MM.1S (cell line): ENCODE results near the gene TENT4B.

Experiments
- DNase-seq: peaks from one replicate; pipeline ENCODE4 v3.0.0-alpha.2; 2015
- H2AFZ ChIP-seq: fragments of 300-600 bp; sonication (generic); 2 replicates; pipeline ENCODE4 v1.6.0; 2016; ENCODE audit warnings: antibody characterized with exemption, low read length
- H3F3A ChIP-seq: fragments of 300-600 bp; sonication (generic); 2 replicates; pipeline ENCODE4 v1.6.1; 2016; ENCODE audit warnings: mild to moderate bottlenecking, antibody characterized with exemption, low read length, moderate library complexity, mixed read lengths; ENCODE audit not compliant: insufficient read depth
- H3K27ac ChIP-seq: fragments of 300-600 bp; sonication (generic); 2 replicates; pipeline ENCODE4 v1.5.1; 2016; ENCODE audit warnings: mild to moderate bottlenecking, low read length
- H3K27me3 ChIP-seq: fragments of 300-600 bp; sonication (generic); replicated peaks from 2 replicates; pipeline ENCODE4 v1.6.0; 2016; ENCODE audit warnings: low read length; ENCODE audit not compliant: insufficient read depth
- H3K36me3 ChIP-seq: fragments of 300-600 bp; sonication (generic); replicated peaks from 2 replicates; pipeline ENCODE4 v1.6.1; 2016; ENCODE audit warnings: mild to moderate bottlenecking, low read length, mixed read lengths; ENCODE audit not compliant: insufficient read depth
- H3K4me1 ChIP-seq: fragments of 300-600 bp; sonication (generic); 2 replicates; pipeline ENCODE4 v1.6.1; 2016; ENCODE audit warnings: low read length, mixed read lengths
- H3K4me2 ChIP-seq: fragments of 300-600 bp; sonication (generic); 2 replicates; pipeline ENCODE4 v1.6.0; 2016; ENCODE audit warnings: low read depth, low read length
- H3K4me3 ChIP-seq: fragments of 300-600 bp; sonication (generic); 2 replicates; pipeline ENCODE4 v1.5.1; 2016; ENCODE audit warnings: low read length, mixed read lengths
- H3K79me2 ChIP-seq: fragments of 300-600 bp; sonication (generic); 2 replicates; pipeline ENCODE4 v1.6.1; 2016; ENCODE audit warnings: mixed run types, low read length, mixed read lengths
- H3K9ac ChIP-seq: fragments of 300-600 bp; sonication (generic); 2 replicates; pipeline ENCODE4 v1.6.1; 2016; ENCODE audit warnings: low read length, mixed read lengths
- H3K9me2 ChIP-seq: fragments of 300-600 bp; sonication (generic); replicated peaks from 2 replicates; pipeline ENCODE4 v1.6.1; 2016; ENCODE audit warnings: mild to moderate bottlenecking, low read length, mixed read lengths; ENCODE audit not compliant: insufficient read depth
- H3K9me3 ChIP-seq: fragments of 300-600 bp; sonication (generic); replicated peaks from 2 replicates; pipeline ENCODE4 v1.6.1; 2016; ENCODE audit warnings: mild to moderate bottlenecking, low read length, mixed read lengths; ENCODE audit not compliant: insufficient read depth
- H4K20me1 ChIP-seq: fragments of 300-600 bp; sonication (generic); 2 replicates; pipeline ENCODE4 v1.6.1; 2016; ENCODE audit warnings: mild to moderate bottlenecking, low read length, moderate library complexity, mixed read lengths; ENCODE audit not compliant: insufficient read depth
- CTCF ChIP-seq: fragments of 300-600 bp; sonication (generic); IDR thresholded peaks from 2 replicates; pipeline ENCODE4 v1.5.1; 2016; ENCODE audit warnings: antibody characterized with exemption, low read length, mixed read lengths
- EZH2 ChIP-seq: fragments of 300-600 bp; sonication (generic); optimal IDR thresholded peaks from 2 replicates; pipeline ENCODE3; 2017; ENCODE audit warnings: low read depth, mild to moderate bottlenecking, antibody characterized with exemption, low read length, mixed read lengths
- EZH2phosphoT487 ChIP-seq: fragments of 300-600 bp; sonication (generic); IDR thresholded peaks from 2 replicates; pipeline ENCODE4 v1.6.1; 2018; ENCODE audit warnings: antibody characterized with exemption, low read length

The TENT4B gene

DNA sequence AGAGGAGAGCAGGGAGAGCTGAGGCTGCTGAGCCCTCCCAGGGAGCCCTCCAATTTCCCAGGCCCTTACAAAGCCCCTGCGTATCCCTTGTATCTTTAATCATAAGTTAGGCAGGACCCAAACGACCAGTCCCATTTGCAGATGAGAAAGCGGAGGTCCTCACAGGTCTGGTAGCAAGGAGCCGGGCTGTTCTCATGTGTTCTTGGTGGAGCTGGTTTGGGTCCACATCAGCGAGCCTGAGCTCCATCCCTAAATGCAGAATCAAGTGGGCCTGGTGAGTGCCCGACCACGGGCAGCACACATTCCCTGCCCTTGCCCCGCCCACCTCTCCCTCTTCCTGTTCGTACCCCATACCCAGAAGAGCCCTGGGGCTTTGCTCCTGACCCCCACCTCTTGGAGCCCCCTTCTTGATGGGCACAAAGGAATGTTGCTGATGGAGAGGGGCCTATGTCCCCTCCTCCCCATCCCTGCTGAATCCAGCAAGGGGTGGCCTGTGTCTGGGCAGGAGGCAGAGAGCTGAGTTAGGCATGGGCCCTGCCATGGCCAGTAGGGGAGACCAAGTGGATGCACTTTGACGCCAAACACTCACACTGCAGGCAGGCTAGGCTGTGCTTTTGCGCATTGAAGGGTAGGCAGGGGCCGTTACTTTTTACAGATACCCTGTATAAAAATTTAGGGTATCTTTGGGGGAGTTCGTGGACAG lies 95.0 kb downstream of the TENT4B start:
- H3K9me2 ChIP-seq, result no peaks in the 10 kb centered on the region
- H3K4me3 ChIP-seq, result no peak overlapping the region
- H4K20me1 ChIP-seq, result no peaks in the 10 kb centered on the region
- no peaks in the 10 kb centered on the region for H3K79me2 ChIP-seq
- H2AFZ ChIP-seq, result no peak overlapping the region
- H3K27me3 ChIP-seq, result no peaks in the 10 kb centered on the region
- no peak overlapping the region for H3K9ac ChIP-seq
- H3K36me3 ChIP-seq, result no peaks in the 10 kb centered on the region
- no peak for DNase-seq
- H3F3A ChIP-seq, result no peaks in the 10 kb centered on the region
- TF ChIP-seq EZH2, result no peak
- TF ChIP-seq CTCF, result no peak
- TF ChIP-seq EZH2phosphoT487, result no peak
- no peak overlapping the region for H3K27ac ChIP-seq
- no peaks in the 10 kb centered on the region for H3K9me3 ChIP-seq
- no peak overlapping the region for H3K4me2 ChIP-seq
- no peaks in the 10 kb centered on the region for H3K4me1 ChIP-seq

- TF ChIP-seq EZH2 (no peak), CTCF (no peak), EZH2phosphoT487 (no peak)
- Histone ChIP-seq H3K27me3 (no peaks in the 10 kb centered on the region), H3K27ac (no peak overlapping the region), H3K4me3 (no peak overlapping the region), H3K9me2 (no peaks in the 10 kb centered on the region), H3K4me1 (no peaks in the 10 kb centered on the region), H4K20me1 (no peaks in the 10 kb centered on the region), H3K4me2 (no peak overlapping the region), H3F3A (no peaks in the 10 kb centered on the region), H2AFZ (no peak overlapping the region), H3K9ac (no peak overlapping the region), H3K36me3 (no peaks in the 10 kb centered on the region), H3K9me3 (no peaks in the 10 kb centered on the region), H3K79me2 (no peaks in the 10 kb centered on the region)
- no peak for DNase-seq
Observed at GRCh38 chr16:50248845-50249244, 95.7 kb downstream of the TENT4B start.

GRCh38 chr16:50251375-50252081 lies 98.4 kb downstream of the TENT4B start:
- Histone ChIP-seq H3K9me3 (no peaks in the 10 kb centered on the region), H3F3A (no peaks in the 10 kb centered on the region), H3K27ac (no peak overlapping the region), H4K20me1 (no peaks in the 10 kb centered on the region), H3K27me3 (no peaks in the 10 kb centered on the region), H3K4me2 (no peak overlapping the region), H3K36me3 (no peaks in the 10 kb centered on the region), H3K9me2 (no peaks in the 10 kb centered on the region), H3K79me2 (no peaks in the 10 kb centered on the region), H2AFZ (no peak overlapping the region), H3K4me1 (no peaks in the 10 kb centered on the region), H3K4me3 (no peak overlapping the region), H3K9ac (no peak overlapping the region)
- TF ChIP-seq CTCF (no peak), EZH2phosphoT487 (no peak), EZH2 (no peak)
- no peak for DNase-seq
